ENCODE data around the gene AK9.

Gene AK9

DNA sequence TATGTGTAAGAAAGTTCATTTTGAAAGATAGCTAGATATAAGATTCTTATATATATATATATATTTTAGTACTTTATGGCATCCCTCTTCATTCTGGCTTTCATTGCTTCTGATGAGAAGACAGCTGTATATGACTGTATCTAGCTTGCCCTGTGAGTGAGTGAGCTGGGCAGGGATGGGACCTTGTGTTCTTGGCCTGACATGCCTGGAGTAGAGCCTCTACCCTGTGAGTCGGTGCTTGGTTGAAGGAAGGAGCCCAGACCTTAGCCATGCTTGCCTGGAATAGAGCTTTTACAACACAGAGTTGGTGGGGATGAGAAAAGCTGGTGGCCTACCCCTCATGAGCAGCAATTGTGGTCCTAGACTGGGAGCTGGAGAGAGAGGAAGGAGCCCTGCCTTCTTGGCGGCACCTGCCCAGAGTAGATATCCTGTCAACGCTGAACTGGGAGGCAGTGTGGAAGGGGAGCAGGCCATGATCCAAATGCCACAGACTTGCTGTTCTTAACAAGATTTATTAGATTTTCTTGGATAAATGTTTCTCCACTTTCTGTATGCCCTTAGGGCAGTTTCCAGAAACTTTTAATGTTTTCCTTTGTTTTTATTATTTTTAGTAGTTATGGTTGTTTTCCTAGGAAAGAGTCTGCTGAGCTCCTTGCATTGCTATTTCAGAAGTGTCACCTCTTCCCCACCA lies 31.7 kb upstream of the AK9 start:
- DNase-seq (ENCODE audit: insufficient read length, low spot score) (no peak), FAIRE-seq (no peak)
- TF ChIP-seq, protein P1, sequence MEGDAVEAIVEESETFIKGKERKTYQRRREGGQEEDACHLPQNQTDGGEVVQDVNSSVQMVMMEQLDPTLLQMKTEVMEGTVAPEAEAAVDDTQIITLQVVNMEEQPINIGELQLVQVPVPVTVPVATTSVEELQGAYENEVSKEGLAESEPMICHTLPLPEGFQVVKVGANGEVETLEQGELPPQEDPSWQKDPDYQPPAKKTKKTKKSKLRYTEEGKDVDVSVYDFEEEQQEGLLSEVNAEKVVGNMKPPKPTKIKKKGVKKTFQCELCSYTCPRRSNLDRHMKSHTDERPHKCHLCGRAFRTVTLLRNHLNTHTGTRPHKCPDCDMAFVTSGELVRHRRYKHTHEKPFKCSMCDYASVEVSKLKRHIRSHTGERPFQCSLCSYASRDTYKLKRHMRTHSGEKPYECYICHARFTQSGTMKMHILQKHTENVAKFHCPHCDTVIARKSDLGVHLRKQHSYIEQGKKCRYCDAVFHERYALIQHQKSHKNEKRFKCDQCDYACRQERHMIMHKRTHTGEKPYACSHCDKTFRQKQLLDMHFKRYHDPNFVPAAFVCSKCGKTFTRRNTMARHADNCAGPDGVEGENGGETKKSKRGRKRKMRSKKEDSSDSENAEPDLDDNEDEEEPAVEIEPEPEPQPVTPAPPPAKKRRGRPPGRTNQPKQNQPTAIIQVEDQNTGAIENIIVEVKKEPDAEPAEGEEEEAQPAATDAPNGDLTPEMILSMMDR (IDR thresholded peaks at IDR 0.05; ENCODE audit: insufficient read depth, missing control alignments), result no peak

DNA sequence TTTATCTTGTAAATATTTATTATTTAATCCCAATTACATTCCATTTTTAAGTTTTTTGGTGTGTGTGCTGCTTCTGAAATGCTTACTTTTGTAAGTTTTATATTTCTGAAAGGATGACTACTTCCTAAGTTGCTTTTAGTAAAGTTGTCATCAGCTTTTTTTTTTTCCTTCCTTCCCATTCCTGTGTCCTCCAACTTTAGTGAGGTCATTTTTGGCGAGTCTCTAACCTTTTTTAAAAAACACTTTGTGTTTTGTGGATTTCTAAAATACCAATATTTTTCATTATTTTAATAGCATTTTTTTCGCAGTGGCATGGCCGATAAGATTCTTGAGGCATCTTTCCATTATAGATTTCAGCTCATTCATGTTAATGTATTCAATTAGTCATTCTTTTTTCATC lies 31.0 kb upstream of the AK9 start:
- DNase-seq (ENCODE audit: insufficient read length, low spot score), result no peak
- TF ChIP-seq, protein P1 (IDR thresholded peaks at IDR 0.05; ENCODE audit: insufficient read depth, missing control alignments), result no peak
- FAIRE-seq, result no peak

DNA sequence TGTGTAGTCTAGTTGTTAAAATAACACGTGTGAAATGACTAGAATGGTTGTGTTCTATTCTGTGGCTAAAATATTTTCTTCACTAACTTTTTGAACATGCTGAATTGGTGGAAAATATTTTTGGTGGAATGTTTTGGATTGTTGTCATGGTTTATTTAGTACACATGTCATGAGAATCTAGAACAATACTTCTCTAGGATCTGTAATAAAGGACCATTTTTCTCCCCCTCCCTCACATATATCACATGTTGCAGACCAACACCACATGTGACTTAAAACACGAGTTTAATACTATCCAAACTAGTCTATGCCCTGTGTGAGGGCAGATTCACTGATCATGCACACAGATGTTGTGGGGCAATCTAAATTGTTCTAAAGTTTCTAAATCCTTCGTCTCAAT lies 29.3 kb upstream of the AK9 start:
- no peak for DNase-seq (ENCODE audit: insufficient read length, low spot score)
- no peak for FAIRE-seq
- TF ChIP-seq, protein P1 (IDR thresholded peaks at IDR 0.05; ENCODE audit: insufficient read depth, missing control alignments), result no peak

DNA sequence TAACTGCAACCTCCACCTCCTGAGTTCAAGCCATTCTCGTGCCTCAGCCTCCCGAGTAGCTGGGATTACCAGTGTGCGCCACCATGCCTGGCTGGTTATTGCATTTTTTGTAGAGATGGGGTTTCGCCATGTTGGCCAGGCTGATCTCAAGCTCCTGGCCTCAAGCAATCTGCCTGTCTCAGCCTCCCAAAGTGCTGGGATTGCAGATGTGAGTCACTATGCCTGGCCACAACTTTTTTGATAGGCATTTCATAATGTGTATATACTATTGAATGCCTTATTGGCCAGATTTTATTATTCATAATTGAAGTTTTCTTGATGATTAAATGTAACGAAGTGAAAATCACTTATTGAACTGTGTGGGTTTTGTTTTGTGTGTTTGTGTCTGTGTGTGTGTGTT lies 28.0 kb upstream of the AK9 start:
- DNase-seq (ENCODE audit: insufficient read length, low spot score), result no peak
- TF ChIP-seq, protein P1 (IDR thresholded peaks at IDR 0.05; ENCODE audit: insufficient read depth, missing control alignments), result no peak
- no peak for FAIRE-seq

DNA sequence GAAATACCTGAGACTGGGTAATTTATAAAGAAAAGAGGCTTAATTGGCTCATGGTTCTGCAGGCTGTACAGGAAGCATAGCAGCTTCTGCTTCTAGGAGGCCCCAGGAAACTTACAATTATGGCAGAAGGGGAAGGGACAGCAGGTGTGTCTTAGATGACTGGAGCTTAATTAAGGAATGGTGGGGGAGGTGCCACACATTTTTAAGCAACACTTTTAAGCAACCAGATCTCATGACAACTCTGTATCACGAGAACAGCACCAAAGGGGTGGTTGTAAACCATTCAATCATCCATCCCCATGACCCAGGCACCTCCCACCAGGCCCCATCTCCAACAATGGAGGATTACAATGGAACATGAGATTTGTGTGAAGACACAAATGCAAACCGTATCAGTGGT lies 27.0 kb upstream of the AK9 start:
- FAIRE-seq (no peak), DNase-seq (ENCODE audit: insufficient read length, low spot score) (no peak)
- TF ChIP-seq, protein P1 (IDR thresholded peaks at IDR 0.05; ENCODE audit: insufficient read depth, missing control alignments), result no peak

DNA sequence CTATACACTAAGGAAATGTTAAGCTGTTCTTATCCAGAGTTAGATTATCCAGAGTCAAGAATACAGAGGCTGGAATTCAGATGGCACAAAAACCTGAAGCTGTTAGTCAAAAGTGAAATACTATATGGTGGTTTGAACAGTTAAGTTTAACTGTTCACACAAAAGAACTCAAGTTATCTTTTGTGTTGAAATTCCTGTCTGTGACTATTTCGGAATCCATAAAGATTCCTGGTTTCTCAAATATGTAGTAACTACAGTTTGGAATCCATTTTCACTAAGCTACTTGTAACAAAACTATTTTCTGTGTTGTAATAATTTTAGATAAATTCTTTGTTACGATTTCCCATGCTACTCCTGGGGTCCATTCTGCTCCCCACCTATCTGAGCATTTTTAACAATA lies 24.6 kb upstream of the AK9 start:
- TF ChIP-seq, protein P1 (IDR thresholded peaks at IDR 0.05; ENCODE audit: insufficient read depth, missing control alignments), result no peak
- DNase-seq (ENCODE audit: insufficient read length, low spot score) (no peak), FAIRE-seq (no peak)

DNA sequence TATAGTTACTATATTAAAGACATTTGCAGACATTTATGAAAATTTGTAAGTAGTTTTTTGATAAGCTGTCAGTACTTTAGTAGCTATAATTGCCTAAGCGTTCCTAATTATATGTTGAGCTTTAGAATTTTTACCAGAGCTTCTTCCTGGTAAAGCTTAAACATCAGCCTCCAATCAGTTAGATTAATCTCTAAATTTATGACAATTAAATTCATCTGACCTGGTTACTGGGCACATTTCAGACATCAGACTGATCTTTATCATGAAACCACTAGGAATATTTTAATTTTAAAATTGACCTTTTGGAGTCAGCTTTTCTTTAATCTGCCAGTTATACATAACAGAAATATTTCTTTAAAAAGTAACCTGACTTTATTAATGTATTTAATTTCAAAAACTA lies 23.6 kb upstream of the AK9 start:
- TF ChIP-seq, protein P1 (IDR thresholded peaks at IDR 0.05; ENCODE audit: insufficient read depth, missing control alignments), result no peak

More for the DNA sequence above, 23.6 kb upstream of the AK9 start:
- FAIRE-seq (no peak), DNase-seq (ENCODE audit: insufficient read length, low spot score) (no peak)
